D721Med (cell line): ENCODE data around the gene FBXO10.

ENCODE experiments used
- DNase-seq: peaks from one replicate; pipeline ENCODE4 v3.0.0; 2011; ENCODE audit warnings: low spot score; ENCODE audit not compliant: insufficient read length
- FAIRE-seq: peaks from 2 replicates; lab custom pipeline; 2011; peaks lifted over from hg19 to GRCh38; lab: Jason Lieb, UNC
- TF ChIP-seq, protein P1 (sequence below): IDR thresholded peaks from 2 replicates; pipeline ENCODE4 v1.5.1; 2012; ENCODE audit warnings: mild to moderate bottlenecking, control low read depth; ENCODE audit not compliant: insufficient read depth; ENCODE audit errors: missing control alignments

The FBXO10 gene

GRCh38 chr9:37507566-37508134 is 68.5 kb downstream of the FBXO10 start:
- FAIRE-seq, result no peak
- TF ChIP-seq, protein P1, sequence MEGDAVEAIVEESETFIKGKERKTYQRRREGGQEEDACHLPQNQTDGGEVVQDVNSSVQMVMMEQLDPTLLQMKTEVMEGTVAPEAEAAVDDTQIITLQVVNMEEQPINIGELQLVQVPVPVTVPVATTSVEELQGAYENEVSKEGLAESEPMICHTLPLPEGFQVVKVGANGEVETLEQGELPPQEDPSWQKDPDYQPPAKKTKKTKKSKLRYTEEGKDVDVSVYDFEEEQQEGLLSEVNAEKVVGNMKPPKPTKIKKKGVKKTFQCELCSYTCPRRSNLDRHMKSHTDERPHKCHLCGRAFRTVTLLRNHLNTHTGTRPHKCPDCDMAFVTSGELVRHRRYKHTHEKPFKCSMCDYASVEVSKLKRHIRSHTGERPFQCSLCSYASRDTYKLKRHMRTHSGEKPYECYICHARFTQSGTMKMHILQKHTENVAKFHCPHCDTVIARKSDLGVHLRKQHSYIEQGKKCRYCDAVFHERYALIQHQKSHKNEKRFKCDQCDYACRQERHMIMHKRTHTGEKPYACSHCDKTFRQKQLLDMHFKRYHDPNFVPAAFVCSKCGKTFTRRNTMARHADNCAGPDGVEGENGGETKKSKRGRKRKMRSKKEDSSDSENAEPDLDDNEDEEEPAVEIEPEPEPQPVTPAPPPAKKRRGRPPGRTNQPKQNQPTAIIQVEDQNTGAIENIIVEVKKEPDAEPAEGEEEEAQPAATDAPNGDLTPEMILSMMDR, result no peak
- no peak for DNase-seq

GRCh38 chr9:37504605-37505004 is 71.6 kb downstream of the FBXO10 start:
- TF ChIP-seq, protein P1, result no peak
- FAIRE-seq (no peak), DNase-seq (no peak)

DNA sequence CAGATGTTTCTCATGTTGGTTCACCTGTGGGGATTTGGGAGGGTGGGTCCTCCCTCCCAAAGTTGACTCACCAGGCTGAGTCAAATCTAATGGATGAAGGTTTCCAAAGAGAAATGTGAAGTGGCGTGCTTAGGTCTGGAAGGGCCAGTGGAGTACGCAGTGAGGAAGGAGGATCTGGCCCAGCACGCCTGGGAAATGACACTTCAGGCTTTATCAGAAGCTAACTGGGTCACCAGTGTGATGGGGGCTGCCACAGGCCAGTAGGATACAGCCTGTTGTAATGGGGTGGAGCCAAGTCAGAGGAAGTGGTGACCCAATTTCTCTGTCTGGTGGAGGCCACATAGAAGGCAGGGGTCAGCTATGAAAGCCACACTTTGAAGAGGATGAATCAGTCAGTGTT is 72.4 kb downstream of the FBXO10 start:
- DNase-seq, result no peak
- no peak for FAIRE-seq

GRCh38 chr9:37501957-37502596 is 74.1 kb downstream of the FBXO10 start:
- FAIRE-seq (no peak), DNase-seq (no peak)
- TF ChIP-seq, protein P1, result no peak

More for the DNA sequence above, 72.4 kb downstream of the FBXO10 start:
- TF ChIP-seq, protein P1, result no peak

GRCh38 chr9:37499297-37499696 is 76.9 kb downstream of the FBXO10 start:
- TF ChIP-seq, protein P1, result no peak
- FAIRE-seq (no peak), DNase-seq (no peak)

DNA sequence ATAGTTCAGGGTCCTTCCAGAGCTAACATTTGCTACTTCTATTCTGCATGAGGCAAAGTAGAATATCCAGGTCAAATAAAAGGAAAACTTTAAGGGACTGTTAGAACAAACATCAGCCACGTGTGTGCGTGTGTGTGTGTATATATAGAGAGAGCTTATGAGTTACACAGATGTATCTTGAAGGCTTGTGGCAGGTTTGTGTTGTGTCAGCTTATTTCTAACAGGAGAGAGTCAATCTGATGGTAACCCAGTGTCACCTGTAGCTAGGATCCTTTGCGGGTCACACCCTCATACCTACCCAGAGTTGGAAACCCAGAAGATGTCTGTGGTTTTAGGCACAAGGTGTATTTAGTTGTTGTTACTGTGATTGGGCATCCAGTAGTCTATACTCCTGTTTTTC is 77.7 kb downstream of the FBXO10 start:
- FAIRE-seq (no peak), DNase-seq (no peak)
- TF ChIP-seq, protein P1, result no peak

DNA sequence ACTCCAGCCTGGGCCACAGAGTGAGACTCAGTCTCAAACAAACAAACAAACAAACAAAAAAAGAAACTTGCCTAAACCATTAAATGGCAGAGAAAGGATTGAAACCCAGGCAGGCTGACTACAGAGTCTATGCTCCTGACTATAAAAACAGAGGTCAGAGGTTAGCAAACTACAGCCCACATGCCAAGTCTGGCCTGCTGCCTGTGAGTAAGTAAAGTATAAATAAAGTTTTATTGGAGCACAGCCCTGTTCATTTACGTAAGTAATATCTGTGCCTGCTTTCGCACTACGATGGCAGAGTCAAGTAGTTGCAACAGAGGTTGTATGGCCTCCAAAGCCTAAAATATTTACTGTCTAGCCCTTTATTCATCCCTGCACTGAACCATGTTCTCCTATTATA is 78.9 kb downstream of the FBXO10 start:
- DNase-seq (no peak), FAIRE-seq (no peak)
- TF ChIP-seq, protein P1, result no peak
